H1 (cell line): Measurements from ENCODE around the gene TRIM59. TPM values are rescaled to one million over a fixed set of nuclear protein-coding genes. Genes with fewer than 3 reads are reported as not detected.

Experiments
- CTCF ChIA-PET: fragments of 300-600 bp; sonication (Branson Sonifier 250); formaldehyde crosslinking; loops from one replicate; lab custom pipeline; 2021; ENCODE audit not compliant: partially characterized antibody; lab: Charles Lee
- POLR2A ChIA-PET: fragments of 300-600 bp; sonication (Branson Sonifier 250); formaldehyde crosslinking; loops from one replicate; lab custom pipeline; 2021; ENCODE audit warnings: inconsistent platforms; ENCODE audit not compliant: partially characterized antibody; lab: Charles Lee
- DNase-seq, 2 experiments: peaks; one replicate each; pipeline versions ENCODE4 v3.0.0 to v3.0.0-alpha.2; 2010 to 2022; ENCODE audit warnings: low spot score in 2 of 2, low read depth in 1 of 2, mixed read lengths in 1 of 2
- FAIRE-seq: peaks from 2 replicates; lab custom pipeline; 2011; peaks lifted over from hg19 to GRCh38; lab: Jason Lieb, UNC
- H2AFZ ChIP-seq: 2 replicates; pipeline ENCODE4 v1.8.1; 2012; ENCODE audit warnings: low read length, inconsistent platforms
- H2AK5ac ChIP-seq: 2 replicates; pipeline ENCODE4 v1.6.1; 2013; ENCODE audit warnings: low read depth, low read length
- H2BK120ac ChIP-seq: replicated peaks from 2 replicates; pipeline ENCODE3; 2013; ENCODE audit warnings: low read depth, low read length, inconsistent platforms
- H2BK12ac ChIP-seq: 2 replicates; pipeline ENCODE4 v1.6.1; 2013; ENCODE audit warnings: low read depth, low read length
- H2BK15ac ChIP-seq: 2 replicates; pipeline ENCODE4 v1.6.1; 2013; ENCODE audit warnings: low read length
- H2BK20ac ChIP-seq: 2 replicates; pipeline ENCODE4 v1.6.1; 2013; ENCODE audit warnings: low read length
- H2BK5ac ChIP-seq: 2 replicates; pipeline ENCODE4 v1.6.1; 2013; ENCODE audit warnings: low read depth, low read length
- H3K14ac ChIP-seq: 2 replicates; pipeline ENCODE4 v1.6.1; 2013; ENCODE audit warnings: inconsistent platforms; ENCODE audit not compliant: insufficient read length
- H3K18ac ChIP-seq: 2 replicates; pipeline ENCODE4 v1.6.1; 2013; ENCODE audit warnings: low read length; ENCODE audit errors: extremely low read depth
- H3K23ac ChIP-seq: 2 replicates; pipeline ENCODE4 v1.6.1; 2013; ENCODE audit warnings: inconsistent platforms; ENCODE audit not compliant: insufficient read length
- H3K23me2 ChIP-seq: 2 replicates; pipeline ENCODE4 v1.6.1; 2013; ENCODE audit warnings: low read depth, low read length
- H3K27ac ChIP-seq: 2 replicates; pipeline ENCODE4 v1.6.1; 2011; ENCODE audit warnings: low read depth, low read length, inconsistent platforms
- H3K27me3 ChIP-seq, 4 experiments: replicated peaks in 1 of 4; 1 replicate in 1 of 4; 2 replicates in 3 of 4; pipeline versions ENCODE4 v1.6.1 to v1.8.1; 2011 to 2013; ENCODE audit warnings: low read length in 3 of 4, mild to moderate bottlenecking in 3 of 4, inconsistent platforms in 2 of 4, mixed read lengths in 2 of 4, moderate library complexity in 1 of 4; ENCODE audit not compliant: control insufficient read depth in 3 of 4, insufficient read depth in 3 of 4; ENCODE audit errors: extremely low read depth in 1 of 4
- H3K36me3 ChIP-seq, 4 experiments: 2 replicates each; pipeline versions ENCODE4 v1.6.1 to v1.8.1; 2011 to 2013; ENCODE audit warnings: mild to moderate bottlenecking in 4 of 4, low read length in 3 of 4, moderate library complexity in 2 of 4, control low read depth in 1 of 4, inconsistent platforms in 1 of 4; ENCODE audit not compliant: insufficient read depth in 4 of 4, control insufficient read depth in 2 of 4
- H3K4ac ChIP-seq: replicated peaks from 2 replicates; pipeline ENCODE3; 2013; ENCODE audit warnings: low read length, low read depth, mixed read lengths, inconsistent platforms; ENCODE audit not compliant: insufficient read length
- H3K4me1 ChIP-seq, 4 experiments: replicated peaks in 1 of 4; 1 replicate in 1 of 4; 2 replicates in 3 of 4; pipeline versions ENCODE4 v1.6.1 to v1.8.1; 2011 to 2013; ENCODE audit warnings: low read length in 3 of 4, inconsistent platforms in 2 of 4, mixed read lengths in 1 of 4; ENCODE audit not compliant: insufficient read depth in 4 of 4, control insufficient read depth in 3 of 4
- H3K4me2 ChIP-seq, 2 experiments: 2 replicates each; pipeline versions ENCODE4 v1.6.1 to v1.8.1; 2011 to 2013; ENCODE audit warnings: low read depth in 2 of 2, low read length in 2 of 2, control low read depth in 1 of 2, inconsistent platforms in 1 of 2, mild to moderate bottlenecking in 1 of 2; ENCODE audit not compliant: insufficient read depth in 1 of 2
- H3K4me3 ChIP-seq, 4 experiments: fragments of 200-600, 300-600 bp in 1 of 4; sonication (generic), shearing (Covaris generic), sonication (Bioruptor Twin) in 1 of 4; 2 replicates each; pipeline versions ENCODE4 v1.5.1 to v1.8.1; 2011 to 2016; ENCODE audit warnings: low read length in 4 of 4, low read depth in 3 of 4, control low read depth in 2 of 4, inconsistent platforms in 2 of 4, mild to moderate bottlenecking in 2 of 4, mixed read lengths in 1 of 4, moderate library complexity in 1 of 4; ENCODE audit not compliant: insufficient read depth in 2 of 4; ENCODE audit errors: extremely low read depth in 1 of 4
- H3K56ac ChIP-seq: replicated peaks from 2 replicates; pipeline ENCODE3; 2013; ENCODE audit warnings: low read depth, mild to moderate bottlenecking, mixed read lengths, low read length, inconsistent platforms; ENCODE audit not compliant: insufficient read length
- H3K79me1 ChIP-seq: 2 replicates; pipeline ENCODE4 v1.6.1; 2013; ENCODE audit warnings: low read depth, low read length, control low read depth
- H3K79me2 ChIP-seq, 2 experiments: 2 replicates each; pipeline versions ENCODE4 v1.6.1 to v1.8.1; 2012 to 2013; ENCODE audit warnings: low read length in 2 of 2, mild to moderate bottlenecking in 2 of 2, inconsistent platforms in 1 of 2; ENCODE audit not compliant: insufficient read depth in 2 of 2, control insufficient read depth in 1 of 2
- H3K9ac ChIP-seq, 4 experiments: replicated peaks in 1 of 4; 1 replicate in 1 of 4; 2 replicates in 3 of 4; pipeline versions ENCODE4 v1.6.1 to v1.8.1; 2011 to 2013; ENCODE audit warnings: low read depth in 3 of 4, low read length in 3 of 4, control low read depth in 2 of 4, mild to moderate bottlenecking in 2 of 4, moderate library complexity in 2 of 4, inconsistent platforms in 1 of 4; ENCODE audit errors: extremely low read depth in 1 of 4
- H3K9me3 ChIP-seq, 2 experiments: 2 replicates each; pipeline versions ENCODE4 v1.6.1 to v1.8.1; 2012 to 2013; ENCODE audit warnings: mild to moderate bottlenecking in 2 of 2, moderate library complexity in 2 of 2, control low read depth in 1 of 2, inconsistent platforms in 1 of 2, low read depth in 1 of 2, low read length in 1 of 2, mixed read lengths in 1 of 2; ENCODE audit not compliant: insufficient read depth in 2 of 2
- H4K20me1 ChIP-seq, 2 experiments: replicated peaks in 1 of 2; 2 replicates each; pipeline versions ENCODE3 to v1.8.1; 2011 to 2013; ENCODE audit warnings: inconsistent platforms in 2 of 2, low read length in 2 of 2, mild to moderate bottlenecking in 1 of 2; ENCODE audit not compliant: insufficient read depth in 2 of 2, control insufficient read depth in 1 of 2
- H4K5ac ChIP-seq: 2 replicates; pipeline ENCODE4 v1.6.1; 2013; ENCODE audit warnings: low read length, low read depth, mixed read lengths, inconsistent platforms; ENCODE audit not compliant: insufficient read length
- H4K8ac ChIP-seq: 2 replicates; pipeline ENCODE4 v1.8.0; 2013; ENCODE audit warnings: mild to moderate bottlenecking, moderate library complexity, low read length, inconsistent platforms; ENCODE audit not compliant: insufficient read depth; ENCODE audit errors: extremely low read depth
- H4K91ac ChIP-seq: replicated peaks from 2 replicates; pipeline ENCODE3; 2013; ENCODE audit warnings: low read length, mixed read lengths, inconsistent platforms; ENCODE audit not compliant: insufficient read length
- CBX5 ChIP-seq: fragments of 300-800, 300-1000 bp; sonication (generic); IDR thresholded peaks from 2 replicates; pipeline ENCODE4 v1.7.1; 2016; ENCODE audit warnings: antibody characterized with exemption, low read length, low read depth
- HDAC2 ChIP-seq, 2 experiments: fragments of 300-600 bp in 1 of 2; sonication (generic) in 1 of 2; IDR thresholded peaks; 2 replicates each; pipeline ENCODE4 v1.6.1; 2011 to 2012; ENCODE audit warnings: low read depth in 2 of 2, low read length in 2 of 2, mild to moderate bottlenecking in 2 of 2, moderate library complexity in 2 of 2, borderline replicate concordance in 1 of 2, inconsistent platforms in 1 of 2
- KDM1A ChIP-seq: fragments of 200-600, 300-600 bp; sonication (generic); IDR thresholded peaks from 2 replicates; pipeline ENCODE4 v1.7.1; 2016; ENCODE audit warnings: mild to moderate bottlenecking, low read length, borderline replicate concordance
- KDM4A ChIP-seq: IDR thresholded peaks from one replicate; pipeline ENCODE4 v1.7.1; 2012; ENCODE audit warnings: low read depth, mild to moderate bottlenecking, moderate library complexity, low read length, inconsistent platforms; ENCODE audit not compliant: severe bottlenecking
- NANOG ChIP-seq: IDR thresholded peaks from 2 replicates; pipeline ENCODE4 v1.6.1; 2011; ENCODE audit warnings: low read length, low read depth, mild to moderate bottlenecking, inconsistent platforms; ENCODE audit not compliant: insufficient read depth, poor library complexity, severe bottlenecking
- RNF2 ChIP-seq: fragments of 200-900, 300-1000 bp; sonication (generic); IDR thresholded peaks from 2 replicates; pipeline ENCODE4 v1.7.1; 2016; ENCODE audit warnings: borderline replicate concordance, low read depth, mild to moderate bottlenecking, antibody characterized with exemption, low read length; ENCODE audit not compliant: poor library complexity, severe bottlenecking; ENCODE audit errors: missing control alignments
- SIN3A ChIP-seq, 2 experiments: IDR thresholded peaks in 1 of 2; conservative IDR thresholded peaks in 1 of 2; 2 replicates each; pipeline ENCODE4 v1.6.1; 2011 to 2012; ENCODE audit warnings: low read length in 2 of 2, improper control_type of control experiment in 1 of 2, low read depth in 1 of 2, mild to moderate bottlenecking in 1 of 2
- SUZ12 ChIP-seq: fragments of 200-600 bp; sonication (generic); IDR thresholded peaks from 2 replicates; pipeline ENCODE4 v1.6.1; 2012; ENCODE audit warnings: mild to moderate bottlenecking, inconsistent platforms, low read length, moderate library complexity, mixed read lengths
- TBP ChIP-seq: IDR thresholded peaks from 2 replicates; pipeline ENCODE4 v1.6.1; 2011; ENCODE audit warnings: low read depth, low read length, improper control_type of control experiment
- WGBS, 2 experiments: shearing (Covaris generic) in 1 of 2; methylation state at CpG; one replicate each; pipeline versions ENCODE4 v1.1.6 to v1.1.7; 2013 to 2015; ENCODE audit warnings: low lambda C conversion rate in 2 of 2, mixed read lengths in 2 of 2, inconsistent platforms in 1 of 2, low coverage in 1 of 2, missing lambda C conversion rate in 1 of 2; ENCODE audit not compliant: insufficient replicate concordance in 2 of 2, insufficient coverage in 1 of 2, insufficient read length in 1 of 2; ENCODE audit errors: extremely low coverage in 1 of 2, missing lambda C conversion rate in 1 of 2; 5-methylcytosine and 5-hydroxymethylcytosine counted together
- polyA plus RNA-seq, 7 experiments: library from polyadenylated mRNA; depleted of rRNA in 3 of 7; stranded (reverse) in 5 of 7; unstranded in 2 of 7; fragments of >200 nt in 5 of 7; fragments of 200-250 nt in 2 of 7; gene quantifications; 1 replicate in 5 of 7; 2 replicates in 1 of 7; 4 replicates in 1 of 7; pipeline versions ENCODE4 v1.2.1 to v1.2.3, GENCODE V29; 2011 to 2013; ENCODE audit warnings: missing spikeins in 2 of 7, mixed read lengths in 2 of 7
- total RNA-seq: library from RNA; stranded (reverse); fragmentation: NEBNext Ultra II Directional; extraction: Animal tissue kit (Norgen Biotek cat#: 25700); gene quantifications from 2 replicates; pipeline ENCODE4 v1.2.1, GENCODE V29; 2021
- TF ChIP-seq, protein P1 (sequence below): IDR thresholded peaks from 2 replicates; pipeline ENCODE4 v1.6.1; 2011; ENCODE audit warnings: low read depth, mild to moderate bottlenecking, low read length; ENCODE audit not compliant: insufficient read depth

Gene TRIM59
- total and polyA plus RNA-seq, 2 of the 8 experiments (the other 6 are each of a cell fraction or from before 2014, with no cell fraction given): 11.6 to 53.4 TPM

DNA sequence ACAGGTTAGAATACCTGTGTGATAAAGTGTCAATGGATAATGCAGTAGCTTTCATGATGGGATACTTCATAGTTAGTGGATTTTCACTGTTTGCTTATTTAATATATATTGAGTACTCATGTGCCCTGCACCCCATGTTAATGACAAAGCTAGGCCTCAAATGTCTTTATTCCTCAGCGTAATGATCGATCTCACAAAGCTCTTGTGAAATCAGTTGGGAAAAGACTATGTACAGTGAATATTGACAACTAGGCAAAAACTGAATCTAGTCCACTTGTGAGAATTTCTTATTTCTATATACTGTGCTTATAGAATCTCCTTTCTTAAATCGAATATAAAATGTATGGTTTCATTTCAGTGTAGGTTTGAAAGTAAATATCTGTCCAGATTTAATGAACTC, 32.3 kb downstream of the TRIM59 start:
- no peak overlapping the region for H2BK20ac ChIP-seq
- POLR2A ChIA-PET: interaction anchor here (1.3 to 1.8 kb wide), 3 partner anchors 9 to 32 kb away, joined by 4 read pairs; partner anchors contain the start of gene TRIM59
- H3K27ac ChIP-seq: no peak overlapping the region
- no peak overlapping the region for H2AK5ac ChIP-seq
- no peaks in the 10 kb centered on the region for H3K9me3 ChIP-seq
- H4K5ac ChIP-seq: no peak overlapping the region
- H4K8ac ChIP-seq: no peak overlapping the region
- peaks cover 4 to 9% of the 10 kb centered on the region in 2 experiments for H4K20me1 ChIP-seq
- peaks cover 25 to 87% (median 69%) of the 10 kb centered on the region in 4 experiments for H3K36me3 ChIP-seq
- WGBS, 2 experiments: 93% methylated on average over 3 of the region's 3 CpGs; no CpG with 5 or more reads in 1 of the 2 experiments
- H3K27me3 ChIP-seq: no peaks in the 10 kb centered on the region
- no peak overlapping the region for H3K9ac ChIP-seq
- DNase-seq: no peak
- no peak for FAIRE-seq
- H3K23me2 ChIP-seq: no peaks in the 10 kb centered on the region
- CTCF ChIA-PET: interaction anchor here (0.9 to 3.1 kb wide), 2 partner anchors 9 to 33 kb away, joined by 3 to 9 read pairs; no protein-coding TSS in a partner anchor
- H2BK5ac ChIP-seq: no peak overlapping the region
- no peak overlapping the region for H3K4me2 ChIP-seq
- H3K4me1 ChIP-seq: no peaks in the 10 kb centered on the region
- H3K79me2 ChIP-seq: 0 out of 4 replicates have a peak, but pooled peaks cover 0 to 8% of the 10 kb centered on the region in 2 experiments
- no peak overlapping the region for H3K14ac ChIP-seq
- no peak overlapping the region for H2AFZ ChIP-seq
- H2BK15ac ChIP-seq: no peak overlapping the region
- no peak overlapping the region for H2BK120ac ChIP-seq
- H3K4me3 ChIP-seq: no peak overlapping the region
- no peak overlapping the region for H2BK12ac ChIP-seq
- no peak overlapping the region for H3K18ac ChIP-seq
- no peak overlapping the region for H3K4ac ChIP-seq
- no peak overlapping the region for H3K56ac ChIP-seq
- H3K23ac ChIP-seq: no peak overlapping the region
- no peaks in the 10 kb centered on the region for H3K79me1 ChIP-seq
- no peak overlapping the region for H4K91ac ChIP-seq
- TF ChIP-seq CBX5: no peak
- TF ChIP-seq SUZ12: no peak
- no peak for TF ChIP-seq NANOG
- no peak for TF ChIP-seq SIN3A (conservative IDR thresholded peaks at IDR 0.05 in 1 of 2, IDR thresholded peaks at IDR 0.05 in 1 of 2; ENCODE audit: low read depth in 1 of 2, low read length in 2 of 2)
- no peak for TF ChIP-seq HDAC2 (IDR thresholded peaks at IDR 0.05; ENCODE audit: borderline replicate concordance in 1 of 2, low read depth in 2 of 2, low read length in 2 of 2)
- no peak for TF ChIP-seq KDM1A
- no peak for TF ChIP-seq TBP
- TF ChIP-seq, protein P1, sequence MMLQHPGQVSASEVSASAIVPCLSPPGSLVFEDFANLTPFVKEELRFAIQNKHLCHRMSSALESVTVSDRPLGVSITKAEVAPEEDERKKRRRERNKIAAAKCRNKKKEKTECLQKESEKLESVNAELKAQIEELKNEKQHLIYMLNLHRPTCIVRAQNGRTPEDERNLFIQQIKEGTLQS: no peak
- TF ChIP-seq RNF2: no peak
- no peak for TF ChIP-seq KDM4A
